ENCODE results near the gene SCLY.
A peak's percentile ranks its signal among the peaks of the same experiment; 100 is the strongest.

GRCh38 chr2:238081150-238081549 is 20.3 kb downstream of the SCLY start:
- TF ChIP-seq, protein P1, sequence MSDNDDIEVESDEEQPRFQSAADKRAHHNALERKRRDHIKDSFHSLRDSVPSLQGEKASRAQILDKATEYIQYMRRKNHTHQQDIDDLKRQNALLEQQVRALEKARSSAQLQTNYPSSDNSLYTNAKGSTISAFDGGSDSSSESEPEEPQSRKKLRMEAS (IDR thresholded peaks at IDR 0.05), result no peak
- TF ChIP-seq REST (IDR thresholded peaks at IDR 0.05; ENCODE audit: low read depth), result no peak
- no peak for TF ChIP-seq YY1 (IDR thresholded peaks at IDR 0.05; ENCODE audit: low read depth)
- TF ChIP-seq NFIC (IDR thresholded peaks at IDR 0.05), result peak; percentile 43; the same call in 1 of the 2 replicates
- TF ChIP-seq ZBTB7A (IDR thresholded peaks at IDR 0.05; ENCODE audit: low read depth), result no peak
- TF ChIP-seq RAD21 (IDR thresholded peaks at IDR 0.05; ENCODE audit: low read depth), result no peak
- no peak for TF ChIP-seq USF1 (IDR thresholded peaks at IDR 0.05)
- no peak for TF ChIP-seq CREB1 (IDR thresholded peaks at IDR 0.05; ENCODE audit: low read depth)
- no peak for TF ChIP-seq EP300 (IDR thresholded peaks at IDR 0.05; ENCODE audit: borderline replicate concordance)
- no peak for TF ChIP-seq TAF1 (IDR thresholded peaks at IDR 0.05; ENCODE audit: low read depth)
- no peak for TF ChIP-seq EGR1 (IDR thresholded peaks at IDR 0.05)
